Esophagus squamous epithelium (tissue), 5 donors: Measurements from ENCODE around the gene SHC2. TPM values are rescaled to one million over a fixed set of nuclear protein-coding genes. Genes with fewer than 3 reads are reported as not detected.
"Not testable (repeated sequence)": the region's sequence is repeated elsewhere in the genome, so short reads cannot be mapped to it uniquely, and the experiment has no call there.

Experiments used
- DNase-seq: peaks from one replicate; lab custom pipeline; 2025; lab: John Stamatoyannopoulos, UW
- H3K27ac ChIP-seq, 4 donors: fragments of 200-600 bp; sonication (generic); one replicate each; pipeline ENCODE4 v1.5.1; 2016 to 2019; ENCODE audit warnings: mild to moderate bottlenecking in 1 of 4
- H3K27me3 ChIP-seq, 4 donors: fragments of 200-600 bp; sonication (generic); 1 replicate in 3 of 4; 2 replicates in 1 of 4; pipeline versions ENCODE4 v1.5.1 to v1.6.0; 2017 to 2021; ENCODE audit warnings: antibody characterized with exemption in 1 of 4
- H3K36me3 ChIP-seq, 3 donors: fragments of 200-600 bp; sonication (generic); one replicate each; pipeline ENCODE4 v1.5.1; 2016 to 2019
- H3K4me1 ChIP-seq, 3 donors: fragments of 200-600 bp; sonication (generic); one replicate each; pipeline ENCODE4 v1.5.1; 2017 to 2019
- H3K4me3 ChIP-seq, 4 donors: fragments of 200-600 bp; sonication (generic); 1 replicate in 3 of 4; 2 replicates in 1 of 4; pipeline ENCODE4 v1.5.1; 2016 to 2019; ENCODE audit warnings: mild to moderate bottlenecking in 2 of 4, moderate library complexity in 1 of 4
- H3K9me3 ChIP-seq, 3 donors: fragments of 200-600 bp; sonication (generic); one replicate each; pipeline ENCODE4 v1.5.1; 2016 to 2019
- CTCF ChIP-seq, 6 experiments: fragments of 450-650 bp in 4 of 6; fragments of 200-600 bp in 2 of 6; sonication (generic) in 2 of 6; IDR thresholded peaks; one replicate each; pipeline ENCODE4 v1.5.1; 2016 to 2019; ENCODE audit warnings: antibody characterized with exemption in 6 of 6, mild to moderate bottlenecking in 4 of 6, moderate library complexity in 4 of 6
- POLR2A ChIP-seq, 4 donors: fragments of 450-650 bp; IDR thresholded peaks; one replicate each; pipeline ENCODE4 v1.6.1; 2017; ENCODE audit warnings: antibody characterized with exemption in 4 of 4, mild to moderate bottlenecking in 4 of 4, moderate library complexity in 3 of 4
- WGBS, 2 donors: methylation state at CpG; one replicate each; pipeline ENCODE4 v1.1.5; 2018; 5-methylcytosine and 5-hydroxymethylcytosine counted together
- intact Hi-C: fragments of 100-400 bp; cut with DNase I; formaldehyde crosslinking; loops from one replicate; pipeline ENCODE4 v1.15.0; 2022
- total RNA-seq, 4 donors: library from RNA; depleted of rRNA; stranded (reverse); fragments of >200 nt; gene quantifications; one replicate each; pipeline ENCODE4 v1.1.0, GENCODE V29; 2016
- donor health status: DM: yes; HTN: yes; CAD: no.

Gene SHC2
- total RNA-seq, 4 donors from 2014 or later, result 1.1 to 10.2 (median 4.7) TPM

DNA sequence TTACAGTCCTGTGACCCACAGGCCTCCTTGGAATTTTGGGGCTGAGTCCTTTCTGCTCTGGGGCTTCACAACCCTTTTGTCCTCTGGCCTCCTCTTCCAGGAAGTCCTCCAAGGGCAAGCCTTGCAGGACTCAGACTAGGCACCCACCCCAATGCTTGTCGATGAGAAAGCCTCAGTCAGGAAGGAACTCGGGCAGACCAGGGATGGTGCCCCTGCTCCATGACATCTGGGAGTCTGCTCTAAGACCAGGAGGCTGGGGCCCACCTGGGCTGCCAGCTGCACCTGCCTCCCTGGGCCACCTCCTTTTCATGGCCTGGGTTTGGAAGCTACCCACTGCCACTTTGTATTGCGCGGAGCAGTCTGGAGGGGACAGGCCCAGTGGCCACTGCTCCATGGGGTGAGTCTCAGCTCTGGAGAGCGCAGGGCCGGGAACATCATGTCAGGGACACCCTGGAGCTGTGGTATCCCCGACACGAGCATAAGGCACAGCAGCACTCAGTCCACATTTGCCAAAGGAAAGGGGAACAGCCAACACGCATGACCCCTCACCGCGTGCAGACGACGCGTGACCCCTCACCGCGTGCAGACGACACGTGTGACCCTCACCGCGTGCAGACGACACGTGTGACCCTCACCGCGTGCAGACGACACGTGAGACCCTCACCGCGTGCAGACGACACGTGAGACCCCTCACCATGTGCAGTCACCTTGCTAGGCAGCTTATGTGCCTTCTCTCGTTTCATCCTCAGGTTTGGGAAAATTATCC, 62.7 kb downstream of the SHC2 start:
- intact Hi-C loops, result no loop called here
- Histone ChIP-seq H3K27me3 (peaks cover 0 to 47% (median 0%) of the 10 kb centered on the region in 4 donors), H3K4me1 (no peaks in the 10 kb centered on the region), H3K27ac (no peak overlapping the region), H3K4me3 (no peak overlapping the region), H3K9me3 (no peaks in the 10 kb centered on the region), H3K36me3 (no peaks in the 10 kb centered on the region)
- WGBS, 2 donors, result 60 to 89% methylated on average over 1 to 29 of the region's 31 CpGs
- TF ChIP-seq POLR2A (IDR thresholded peaks at IDR 0.05), result no peak
- TF ChIP-seq CTCF (IDR thresholded peaks at IDR 0.05), result no peak
- DNase-seq, result no peak

- no peak for DNase-seq
- Histone ChIP-seq H3K4me3 (no peak overlapping the region), H3K27ac (no peak overlapping the region), H3K36me3 (no peaks in the 10 kb centered on the region), H3K4me1 (no peaks in the 10 kb centered on the region), H3K9me3 (no peaks in the 10 kb centered on the region), H3K27me3 (peaks cover 0 to 39% (median 0%) of the 10 kb centered on the region in 4 donors)
- TF ChIP-seq CTCF (IDR thresholded peaks at IDR 0.05), result no peak
- TF ChIP-seq POLR2A (IDR thresholded peaks at IDR 0.05), result no peak
- WGBS, 2 donors, result 62 to 63% methylated on average over 16 of the region's 18 CpGs
- intact Hi-C loops, result no loop called here
These were observed 63.5 kb downstream of the SHC2 start for GRCh38 chr19:397321-397720.

DNA sequence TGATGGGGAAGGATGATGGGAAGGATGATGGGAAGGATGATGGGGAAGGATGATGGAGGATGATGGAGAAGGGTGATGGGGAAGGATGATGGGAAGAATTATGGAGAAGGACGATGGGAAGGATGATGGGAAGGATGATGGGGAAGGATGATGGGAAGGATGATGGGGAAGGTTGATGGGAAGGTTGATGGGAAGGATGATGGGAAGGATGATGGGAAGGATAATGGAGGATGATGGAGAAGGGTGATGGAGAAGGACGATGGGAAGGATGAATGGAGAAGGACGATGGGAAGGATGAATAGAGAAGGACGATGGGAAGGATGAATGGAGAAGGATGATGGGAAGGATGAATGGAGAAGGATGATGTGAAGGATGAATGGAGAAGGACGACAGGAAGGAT, 65.4 kb downstream of the SHC2 start:
- intact Hi-C loops, result no loop called here

DNA sequence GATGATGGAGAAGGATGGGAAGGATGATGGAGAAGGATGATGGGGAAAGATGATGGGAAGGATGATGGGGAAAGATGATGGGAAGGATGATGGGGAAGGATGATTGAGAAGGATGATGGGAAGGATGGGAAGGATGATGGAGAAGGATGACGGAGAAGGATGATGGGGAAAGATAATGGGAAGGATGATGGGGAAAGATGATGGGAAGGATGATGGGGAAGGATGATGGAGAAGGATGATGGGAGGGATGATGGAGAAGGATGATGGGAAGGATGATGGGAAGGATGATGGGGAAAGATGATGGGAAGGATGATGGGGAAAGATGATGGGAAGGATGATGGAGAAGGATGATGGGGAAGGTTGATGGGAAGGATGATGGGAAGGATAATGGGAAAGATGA, 66.0 kb downstream of the SHC2 start:
- H3K36me3 ChIP-seq, H3K9me3 ChIP-seq, H3K4me1 ChIP-seq, DNase-seq, H3K27ac ChIP-seq, H3K4me3 ChIP-seq, intact Hi-C loops: not testable (repeated sequence)
- 82 to 86% methylated on average over 1 of the region's 1 CpG for WGBS, 2 donors
- peaks cover 0 to 35% (median 0%) of the 10 kb centered on the region in 4 donors for H3K27me3 ChIP-seq

More for the DNA sequence above, 65.4 kb downstream of the SHC2 start:
- no peaks in the 10 kb centered on the region for H3K36me3 ChIP-seq
- H3K27ac ChIP-seq, result no peak overlapping the region
- no peak for DNase-seq
- H3K4me3 ChIP-seq, result no peak overlapping the region
- H3K9me3 ChIP-seq, result no peaks in the 10 kb centered on the region
- no peak for TF ChIP-seq POLR2A (IDR thresholded peaks at IDR 0.05)
- no peak for TF ChIP-seq CTCF (IDR thresholded peaks at IDR 0.05)
- H3K4me1 ChIP-seq, result no peaks in the 10 kb centered on the region
- H3K27me3 ChIP-seq, result peaks cover 0 to 29% (median 0%) of the 10 kb centered on the region in 4 donors
- 79 to 80% methylated on average over 5 of the region's 5 CpGs for WGBS, 2 donors

GRCh38 chr19:393560-393959, 67.3 kb downstream of the SHC2 start:
- H3K36me3 ChIP-seq, DNase-seq, intact Hi-C loops, H3K27ac ChIP-seq, H3K4me1 ChIP-seq, H3K4me3 ChIP-seq, H3K9me3 ChIP-seq: not testable (repeated sequence)
- H3K27me3 ChIP-seq, result peaks cover 0 to 34% (median 0%) of the 10 kb centered on the region in 4 donors

DNA sequence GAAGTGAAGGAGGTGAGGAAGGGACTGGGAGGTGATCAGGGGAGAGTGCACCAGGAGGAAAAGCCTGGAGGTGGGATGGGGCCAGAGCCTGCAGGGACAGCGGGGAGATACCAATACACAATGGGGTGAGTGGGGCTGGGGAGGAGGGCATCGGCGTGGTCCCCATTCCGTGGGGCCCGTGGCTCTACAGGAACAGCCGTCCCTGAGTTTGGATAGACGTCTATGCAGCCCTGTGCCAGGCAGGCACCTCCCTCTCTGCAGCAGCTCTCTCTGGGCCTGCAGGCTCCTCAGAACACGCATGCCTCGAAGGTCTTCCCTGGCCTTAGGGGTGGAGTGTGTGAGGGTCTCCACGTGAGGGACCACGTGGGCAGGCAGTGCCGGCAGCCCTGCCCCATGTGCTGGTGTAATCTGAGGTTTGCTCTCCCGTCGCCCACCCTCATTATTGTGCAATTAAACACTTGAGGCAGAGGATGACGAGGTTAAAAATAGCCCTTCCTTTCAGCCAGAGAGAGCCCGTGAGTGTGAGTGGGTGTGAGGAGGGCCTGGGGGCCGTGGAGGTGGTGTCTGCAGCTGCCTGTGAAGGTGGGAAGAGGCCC, 68.4 kb downstream of the SHC2 start:
- no peaks in the 10 kb centered on the region for H3K4me1 ChIP-seq
- TF ChIP-seq CTCF (IDR thresholded peaks at IDR 0.05), result no peak
- no peak for TF ChIP-seq POLR2A (IDR thresholded peaks at IDR 0.05)
- DNase-seq, result no peak
- no peak overlapping the region for H3K27ac ChIP-seq
- peaks cover 0 to 27% (median 0%) of the 10 kb centered on the region in 4 donors for H3K27me3 ChIP-seq
- no peaks in the 10 kb centered on the region for H3K36me3 ChIP-seq
- 65 to 72% methylated on average over 9 to 17 of the region's 17 CpGs for WGBS, 2 donors
- H3K4me3 ChIP-seq, result no peak overlapping the region
- H3K9me3 ChIP-seq, result no peaks in the 10 kb centered on the region
- intact Hi-C loops, result no loop called here
